GM06990 (cell line): ENCODE data around the gene SNAP47.

ENCODE experiments used
- DNase-seq: peaks from one replicate; pipeline ENCODE4 v3.0.0-alpha.2; 2011; ENCODE audit not compliant: insufficient read length; ENCODE audit errors: extremely low read depth
- H3K27me3 ChIP-seq: replicated peaks from 2 replicates; pipeline ENCODE4 v1.6.0; 2011; ENCODE audit warnings: low read length; ENCODE audit not compliant: control insufficient read depth, insufficient read depth
- H3K36me3 ChIP-seq: 2 replicates; pipeline ENCODE4 v1.5.1; 2011; ENCODE audit warnings: low read length; ENCODE audit not compliant: control insufficient read depth, insufficient read depth
- H3K4me3 ChIP-seq: replicated peaks from 2 replicates; pipeline ENCODE4 v1.5.1; 2011; ENCODE audit warnings: low read depth, mild to moderate bottlenecking, control low read depth, low read length
- CTCF ChIP-seq: IDR thresholded peaks from 2 replicates; pipeline ENCODE4 v1.5.1; 2011; ENCODE audit warnings: low read length, control low read depth, mild to moderate bottlenecking, inconsistent platforms; ENCODE audit not compliant: insufficient read depth, poor library complexity, severe bottlenecking

SNAP47 gene

GRCh38 chr1:227791425-227792143 lies 56.3 kb downstream of the SNAP47 start:
- no peak overlapping the region for H3K4me3 ChIP-seq
- no peak for TF ChIP-seq CTCF
- no peaks in the 10 kb centered on the region for H3K27me3 ChIP-seq
- no peak for DNase-seq
- no peaks in the 10 kb centered on the region for H3K36me3 ChIP-seq

- Histone ChIP-seq H3K4me3 (no peak overlapping the region), H3K36me3 (no peaks in the 10 kb centered on the region), H3K27me3 (no peaks in the 10 kb centered on the region)
- peak; percentile 31 for TF ChIP-seq CTCF
- no peak for DNase-seq
Measured at GRCh38 chr1:227792216-227793078, 57.2 kb downstream of the SNAP47 start.

- no peaks in the 10 kb centered on the region for H3K27me3 ChIP-seq
- DNase-seq = no peak
- H3K4me3 ChIP-seq = no peak overlapping the region
- no peaks in the 10 kb centered on the region for H3K36me3 ChIP-seq
- TF ChIP-seq CTCF = no peak
Measured at GRCh38 chr1:227793079-227793947, 58.1 kb downstream of the SNAP47 start.

GRCh38 chr1:227793948-227794816 lies 58.9 kb downstream of the SNAP47 start:
- Histone ChIP-seq H3K27me3 (no peaks in the 10 kb centered on the region; the same call in 1 of the 2 replicates), H3K36me3 (no peaks in the 10 kb centered on the region), H3K4me3 (no peak overlapping the region)
- DNase-seq = no peak
- no peak for TF ChIP-seq CTCF

- Histone ChIP-seq H3K27me3 (no peaks in the 10 kb centered on the region; the same call in 1 of the 2 replicates), H3K36me3 (no peaks in the 10 kb centered on the region), H3K4me3 (no peak overlapping the region)
- TF ChIP-seq CTCF = no peak
- no peak for DNase-seq
Measured at GRCh38 chr1:227794817-227795192, 59.6 kb downstream of the SNAP47 start.
